Panc1 (cell line): Measurements from ENCODE around the gene GRIN1. TPM values are rescaled to one million over a fixed set of nuclear protein-coding genes. Genes with fewer than 3 reads are reported as not detected.

Experiments
- ATAC-seq: fragments of 200-7000 bp; cut with Tn5 transposase; 2 replicates; pipeline ENCODE4 v1.9.1; 2020; ENCODE audit warnings: mild to moderate bottlenecking, moderate library complexity
- BruUV-seq: library from RNA; stranded (reverse); fragments of 400-500 nt; replicated peaks from 2 replicates; lab custom pipeline; 2021; lab: Mats Ljungman, UMichigan
- CTCF ChIA-PET: fragments of 300-600 bp; sonication (Branson Sonifier 250); formaldehyde crosslinking; loops from one replicate; lab custom pipeline; 2022; ENCODE audit warnings: antibody characterized with exemption; lab: Charles Lee
- POLR2A ChIA-PET: fragments of 300-600 bp; sonication (Branson Sonifier 250); formaldehyde crosslinking; loops from one replicate; lab custom pipeline; 2022; ENCODE audit warnings: antibody characterized with exemption; lab: Charles Lee
- DNase-seq: peaks from one replicate; pipeline ENCODE4 v3.0.0-alpha.2; 2010; ENCODE audit warnings: low read depth, low spot score
- H3K27ac ChIP-seq: 2 replicates; pipeline ENCODE4 v1.5.1; 2011; ENCODE audit warnings: mild to moderate bottlenecking, low read length, inconsistent platforms
- H3K27me3 ChIP-seq: fragments of 200-500 bp; sonication (Bioruptor generic); 2 replicates; pipeline ENCODE4 v1.6.0; 2014; ENCODE audit warnings: low read length, inconsistent platforms; ENCODE audit not compliant: control insufficient read depth, insufficient read depth
- H3K36me3 ChIP-seq: fragments of 200-500 bp; sonication (Bioruptor generic); 2 replicates; pipeline ENCODE4 v1.5.1; 2014; ENCODE audit warnings: inconsistent platforms, mild to moderate bottlenecking, low read length, moderate library complexity; ENCODE audit not compliant: control insufficient read depth, insufficient read depth
- H3K4me1 ChIP-seq: 2 replicates; pipeline ENCODE4 v1.5.1; 2011; ENCODE audit warnings: inconsistent platforms, mild to moderate bottlenecking, low read length, moderate library complexity; ENCODE audit not compliant: control insufficient read depth, insufficient read depth
- H3K4me3 ChIP-seq, 2 experiments: 2 replicates each; pipeline ENCODE4 v1.5.1; 2011 to 2012; ENCODE audit warnings: low read depth in 2 of 2, low read length in 2 of 2, mild to moderate bottlenecking in 2 of 2, inconsistent platforms in 1 of 2, moderate library complexity in 1 of 2
- H3K9me3 ChIP-seq: fragments of 200-500 bp; sonication (Bioruptor generic); 2 replicates; pipeline ENCODE4 v1.5.1; 2014; ENCODE audit warnings: low read depth, mild to moderate bottlenecking, inconsistent platforms, low read length, moderate library complexity; ENCODE audit not compliant: control insufficient read depth, insufficient read depth
- CTCF ChIP-seq: fragments of 450-650 bp; IDR thresholded peaks from 2 replicates; pipeline ENCODE4 v1.5.1; 2017; ENCODE audit warnings: mild to moderate bottlenecking
- POLR2AphosphoS5 ChIP-seq: IDR thresholded peaks from 2 replicates; pipeline ENCODE4 v1.6.1; 2012; ENCODE audit warnings: mild to moderate bottlenecking, low read depth, low read length, moderate library complexity
- REST ChIP-seq, 2 experiments: IDR thresholded peaks; 2 replicates each; pipeline ENCODE4 v1.6.1; 2011 to 2012; ENCODE audit warnings: low read depth in 2 of 2, control low read depth in 1 of 2, low read length in 1 of 2, mild to moderate bottlenecking in 1 of 2, moderate library complexity in 1 of 2; ENCODE audit not compliant: insufficient read depth in 1 of 2
- SIN3A ChIP-seq: IDR thresholded peaks from 2 replicates; pipeline ENCODE4 v1.6.1; 2012; ENCODE audit warnings: low read depth, mild to moderate bottlenecking, low read length, moderate library complexity, borderline replicate concordance; ENCODE audit not compliant: insufficient read depth
- TCF7L2 ChIP-seq: IDR thresholded peaks from 2 replicates; pipeline ENCODE4 v1.6.1; 2011; ENCODE audit warnings: mild to moderate bottlenecking, low read depth, low read length, inconsistent platforms
- in situ Hi-C: cut with HindIII; loops from 2 replicates; pipeline ENCODE4 v1.10.0; 2016; ENCODE audit warnings: low sequenced_read_pairs, low pct_unique_long_range_greater_than_20kb
- intact Hi-C: fragments of 100-400 bp; cut with micrococcal nuclease; formaldehyde crosslinking; loops from one replicate; pipeline ENCODE4 v1.10.0; 2022; ENCODE audit not compliant: unreplicated experiment
- total RNA-seq: library from RNA; stranded (reverse); gene quantifications from one replicate; pipeline ENCODE4 v1.2.1, GENCODE V29; 2021; ENCODE audit not compliant: unreplicated experiment

GRIN1 gene
- total RNA-seq, 1 experiment from 2014 or later: 4.9 TPM

- in situ Hi-C loops (no loop called here), intact Hi-C loops (no loop called here)
- CTCF ChIA-PET: interaction anchor here (0.6 to 1.3 kb wide), 3 partner anchors 14 to 24 kb away, joined by 4 to 7 read pairs (median 5); no protein-coding TSS in a partner anchor
- Histone ChIP-seq H3K27ac (no peak overlapping the region), H3K9me3 (no peaks in the 10 kb centered on the region), H3K27me3 (no peaks in the 10 kb centered on the region), H3K36me3 (no peaks in the 10 kb centered on the region), H3K4me3 (no peak overlapping the region), H3K4me1 (peaks cover 6% of the 10 kb centered on the region)
- DNase-seq (no peak), ATAC-seq (no peak)
- POLR2A ChIA-PET: no interaction called here
- TF ChIP-seq POLR2AphosphoS5: no peak
- no peak for TF ChIP-seq REST (IDR thresholded peaks at IDR 0.05; ENCODE audit: insufficient read depth in 1 of 2, low read depth in 2 of 2, low read length in 1 of 2)
- no peak for TF ChIP-seq TCF7L2
- no peak for TF ChIP-seq SIN3A
- no peak for TF ChIP-seq CTCF
- no TSS peak for BruUV-seq
These were observed 27.7 kb downstream of the GRIN1 start for GRCh38 chr9:137166380-137167229.

GRCh38 chr9:137167277-137167746, 28.4 kb downstream of the GRIN1 start:
- ChIA-PET CTCF (interaction anchor here (0.6 to 1.3 kb wide), 3 partner anchors 14 to 23 kb away, joined by 4 to 7 read pairs (median 5); no protein-coding TSS in a partner anchor), POLR2A (no interaction called here)
- no peaks in the 10 kb centered on the region for H3K9me3 ChIP-seq
- BruUV-seq: no TSS peak
- H3K27ac ChIP-seq: no peak overlapping the region
- H3K36me3 ChIP-seq: no peaks in the 10 kb centered on the region
- intact Hi-C loops: no loop called here
- ATAC-seq (no peak), DNase-seq (no peak)
- peaks cover 6% of the 10 kb centered on the region for H3K4me1 ChIP-seq
- peak overlapping the region; percentile 27 to 37; a peak in 3 of 4 replicates for H3K4me3 ChIP-seq
- TF ChIP-seq POLR2AphosphoS5: no peak
- no peak for TF ChIP-seq SIN3A
- no peak for TF ChIP-seq CTCF
- TF ChIP-seq TCF7L2: no peak
- TF ChIP-seq REST (IDR thresholded peaks at IDR 0.05; ENCODE audit: insufficient read depth in 1 of 2, low read depth in 2 of 2, low read length in 1 of 2): no peak
- in situ Hi-C loops: no loop called here
- no peaks in the 10 kb centered on the region for H3K27me3 ChIP-seq
